Gastrocnemius medialis (tissue), 4 donors: ENCODE data around the gene MCF2L.

Source experiments
- CTCF ChIP-seq, 5 experiments: fragments of 450-650 bp in 3 of 5; fragments of 200-600 bp in 2 of 5; sonication (generic) in 2 of 5; IDR thresholded peaks in 4 of 5; conservative IDR thresholded peaks in 1 of 5; 1 replicate in 4 of 5; 2 replicates in 1 of 5; pipeline ENCODE4 v1.5.1; 2016 to 2019; ENCODE audit warnings: antibody characterized with exemption in 5 of 5, mild to moderate bottlenecking in 3 of 5, moderate library complexity in 3 of 5
- POLR2A ChIP-seq, 2 donors: fragments of 450-650 bp; IDR thresholded peaks; one replicate each; pipeline ENCODE4 v1.6.1; 2017; ENCODE audit warnings: antibody characterized with exemption in 2 of 2, mild to moderate bottlenecking in 2 of 2, moderate library complexity in 2 of 2

DNA sequence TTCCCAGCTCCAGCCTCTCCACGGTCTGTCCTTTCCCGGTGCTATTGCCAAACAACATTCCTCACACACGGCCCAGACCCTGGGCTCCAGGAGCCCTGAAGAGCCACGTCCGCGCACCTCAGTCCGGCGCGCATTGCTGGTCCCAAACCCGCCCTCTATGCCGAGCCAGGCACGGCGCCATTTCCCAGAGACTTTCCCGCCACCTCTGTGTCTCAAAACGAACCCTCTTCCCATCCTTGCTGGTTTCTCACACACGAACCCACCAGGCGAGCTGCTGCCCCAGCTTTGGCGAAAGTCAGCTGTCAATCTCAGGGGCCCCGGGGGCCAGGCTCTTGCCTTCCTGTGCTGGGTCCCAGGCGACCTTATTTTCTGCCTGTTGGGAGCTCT lies 108.5 kb downstream of the MCF2L start:
- TF ChIP-seq CTCF (IDR thresholded peaks at IDR 0.05 in 4 of 5, conservative IDR thresholded peaks at IDR 0.05 in 1 of 5) (no peak), POLR2A (IDR thresholded peaks at IDR 0.05) (no peak)
